T-helper 17 cell (primary cell): ENCODE results near the gene SYT1. TPM values are rescaled to one million over a fixed set of nuclear protein-coding genes. Genes with fewer than 3 reads are reported as not detected.

Experiments
- ATAC-seq: fragments of 150-1000 bp; cut with Tn5 transposase; 2 replicates; pipeline ENCODE4 v1.10.0; 2021; ENCODE audit warnings: mild to moderate bottlenecking, moderate library complexity
- DNase-seq, 3 donors: peaks; one replicate each; pipeline versions ENCODE4 v3.0.0 to v3.0.0-alpha.2; 2020 to 2021
- H3K9me3 ChIP-seq: one replicate; pipeline ENCODE4 v1.7.0; 2013; ENCODE audit warnings: low read length, mild to moderate bottlenecking; ENCODE audit not compliant: control insufficient read depth, poor library complexity, severe bottlenecking
- H3K27ac Mint-ChIP-seq: one replicate; pipeline ENCODE4 v1.8.0; 2022; ENCODE audit warnings: mild to moderate bottlenecking, moderate library complexity, mixed read lengths
- H3K27me3 Mint-ChIP-seq: one replicate; pipeline ENCODE4 v1.8.0; 2022; ENCODE audit warnings: mixed read lengths
- H3K36me3 Mint-ChIP-seq: one replicate; pipeline ENCODE4 v1.8.0; 2022; ENCODE audit warnings: low read depth, mixed read lengths
- H3K4me1 Mint-ChIP-seq: one replicate; pipeline ENCODE4 v1.8.0; 2022; ENCODE audit warnings: mild to moderate bottlenecking, mixed read lengths
- H3K4me3 Mint-ChIP-seq: one replicate; pipeline ENCODE4 v1.8.0; 2022; ENCODE audit warnings: mild to moderate bottlenecking, moderate library complexity, mixed read lengths
- total RNA-seq, 4 donors: library from RNA in 2 of 4; stranded (reverse) in 2 of 4; gene quantifications; one replicate each; pipeline ENCODE4 v1.2.3 and lab custom pipeline; 2022 to 2026

The SYT1 gene
- total RNA-seq, 2 donors from 2014 or later, result not detected

GRCh38 chr12:79327465-79327864 is 462.9 kb downstream of the SYT1 start:
- no peak for DNase-seq
- H3K36me3 Mint-ChIP-seq, result no peaks in the 10 kb centered on the region
- H3K4me1 Mint-ChIP-seq, result no peaks in the 10 kb centered on the region
- no peak for ATAC-seq
- H3K27ac Mint-ChIP-seq, result no peak overlapping the region
- H3K27me3 Mint-ChIP-seq, result no peaks in the 10 kb centered on the region
- no peak overlapping the region for H3K4me3 Mint-ChIP-seq
- no peaks in the 10 kb centered on the region for H3K9me3 ChIP-seq

GRCh38 chr12:79329933-79330332 is 465.4 kb downstream of the SYT1 start:
- Mint-ChIP-seq H3K36me3 (no peaks in the 10 kb centered on the region), H3K4me1 (no peaks in the 10 kb centered on the region), H3K27ac (no peak overlapping the region), H3K4me3 (no peak overlapping the region), H3K27me3 (no peaks in the 10 kb centered on the region)
- DNase-seq, result no peak
- ATAC-seq, result no peak
- H3K9me3 ChIP-seq, result no peaks in the 10 kb centered on the region

- DNase-seq, result no peak
Measured at GRCh38 chr12:79331870-79332269, 467.3 kb downstream of the SYT1 start.

GRCh38 chr12:79333144-79333543 is 468.6 kb downstream of the SYT1 start:
- Mint-ChIP-seq H3K27ac (no peak overlapping the region), H3K4me1 (no peaks in the 10 kb centered on the region)

More at GRCh38 chr12:79331870-79332269, 467.3 kb downstream of the SYT1 start:
- no peaks in the 10 kb centered on the region for H3K36me3 Mint-ChIP-seq
- no peaks in the 10 kb centered on the region for H3K4me1 Mint-ChIP-seq
- H3K9me3 ChIP-seq, result no peaks in the 10 kb centered on the region
- no peak overlapping the region for H3K4me3 Mint-ChIP-seq
- ATAC-seq, result no peak
- H3K27me3 Mint-ChIP-seq, result no peaks in the 10 kb centered on the region
- no peak overlapping the region for H3K27ac Mint-ChIP-seq

GRCh38 chr12:79337662-79338290 is 473.2 kb downstream of the SYT1 start:
- Mint-ChIP-seq H3K4me1 (no peaks in the 10 kb centered on the region), H3K27me3 (no peaks in the 10 kb centered on the region), H3K36me3 (no peaks in the 10 kb centered on the region), H3K4me3 (no peak overlapping the region), H3K27ac (no peak overlapping the region)
- H3K9me3 ChIP-seq, result no peaks in the 10 kb centered on the region
- DNase-seq (no peak), ATAC-seq (no peak)

More at GRCh38 chr12:79333144-79333543, 468.6 kb downstream of the SYT1 start:
- Mint-ChIP-seq H3K36me3 (no peaks in the 10 kb centered on the region), H3K27me3 (no peaks in the 10 kb centered on the region), H3K4me3 (no peak overlapping the region)
- DNase-seq (no peak), ATAC-seq (no peak)
- no peaks in the 10 kb centered on the region for H3K9me3 ChIP-seq

- Mint-ChIP-seq H3K4me3 (no peak overlapping the region), H3K4me1 (no peaks in the 10 kb centered on the region), H3K27ac (no peak overlapping the region), H3K27me3 (no peaks in the 10 kb centered on the region), H3K36me3 (no peaks in the 10 kb centered on the region)
- no peak for ATAC-seq
- DNase-seq, result no peak
- H3K9me3 ChIP-seq, result no peaks in the 10 kb centered on the region
Measured at GRCh38 chr12:79344855-79345847, 480.6 kb downstream of the SYT1 start.

- Mint-ChIP-seq H3K27ac (no peak overlapping the region), H3K36me3 (no peaks in the 10 kb centered on the region), H3K4me1 (no peaks in the 10 kb centered on the region), H3K4me3 (no peak overlapping the region), H3K27me3 (no peaks in the 10 kb centered on the region)
- no peak for ATAC-seq
- DNase-seq, result no peak
- H3K9me3 ChIP-seq, result no peaks in the 10 kb centered on the region
Measured at GRCh38 chr12:79347866-79348265, 483.3 kb downstream of the SYT1 start.

GRCh38 chr12:79351251-79351650 is 486.7 kb downstream of the SYT1 start:
- Mint-ChIP-seq H3K27ac (no peak overlapping the region), H3K4me3 (no peak overlapping the region), H3K4me1 (no peaks in the 10 kb centered on the region), H3K27me3 (no peaks in the 10 kb centered on the region), H3K36me3 (no peaks in the 10 kb centered on the region)
- ATAC-seq (no peak), DNase-seq (no peak)
- H3K9me3 ChIP-seq, result no peaks in the 10 kb centered on the region

- H3K9me3 ChIP-seq, result no peaks in the 10 kb centered on the region
- DNase-seq (no peak), ATAC-seq (no peak)
- Mint-ChIP-seq H3K4me3 (no peak overlapping the region), H3K4me1 (no peaks in the 10 kb centered on the region), H3K27ac (no peak overlapping the region), H3K36me3 (no peaks in the 10 kb centered on the region), H3K27me3 (no peaks in the 10 kb centered on the region)
Measured at GRCh38 chr12:79356216-79356615, 491.6 kb downstream of the SYT1 start.

GRCh38 chr12:79357048-79357447 is 492.5 kb downstream of the SYT1 start:
- no peak overlapping the region for H3K4me3 Mint-ChIP-seq
- no peaks in the 10 kb centered on the region for H3K4me1 Mint-ChIP-seq
- no peaks in the 10 kb centered on the region for H3K9me3 ChIP-seq
- H3K27ac Mint-ChIP-seq, result no peak overlapping the region
- no peaks in the 10 kb centered on the region for H3K27me3 Mint-ChIP-seq
- DNase-seq (no peak), ATAC-seq (no peak)
- H3K36me3 Mint-ChIP-seq, result no peaks in the 10 kb centered on the region

- ATAC-seq (no peak), DNase-seq (no peak)
- Mint-ChIP-seq H3K4me3 (no peak overlapping the region), H3K27ac (no peak overlapping the region), H3K4me1 (no peaks in the 10 kb centered on the region), H3K36me3 (no peaks in the 10 kb centered on the region), H3K27me3 (no peaks in the 10 kb centered on the region)
- no peaks in the 10 kb centered on the region for H3K9me3 ChIP-seq
Measured at GRCh38 chr12:79358716-79359300, 494.2 kb downstream of the SYT1 start.

GRCh38 chr12:79360286-79360685 is 495.7 kb downstream of the SYT1 start:
- no peak for ATAC-seq

GRCh38 chr12:79360936-79361335 is 496.4 kb downstream of the SYT1 start:
- DNase-seq, result no peak
- H3K9me3 ChIP-seq, result no peaks in the 10 kb centered on the region
- Mint-ChIP-seq H3K4me1 (no peaks in the 10 kb centered on the region), H3K27me3 (no peaks in the 10 kb centered on the region), H3K36me3 (no peaks in the 10 kb centered on the region), H3K27ac (no peak overlapping the region), H3K4me3 (no peak overlapping the region)
- ATAC-seq, result no peak

More at GRCh38 chr12:79360286-79360685, 495.7 kb downstream of the SYT1 start:
- no peaks in the 10 kb centered on the region for H3K27me3 Mint-ChIP-seq
- H3K36me3 Mint-ChIP-seq, result no peaks in the 10 kb centered on the region
- no peaks in the 10 kb centered on the region for H3K9me3 ChIP-seq
- no peak for DNase-seq
- no peaks in the 10 kb centered on the region for H3K4me1 Mint-ChIP-seq
- no peak overlapping the region for H3K4me3 Mint-ChIP-seq
- no peak overlapping the region for H3K27ac Mint-ChIP-seq
